Measurements from ENCODE around the gene SPEM1. TPM values are rescaled to one million over a fixed set of nuclear protein-coding genes. Genes with fewer than 3 reads are reported as not detected.

The SPEM1 gene
- total RNA-seq, 1 experiment from 2014 or later, result not detected

DNA sequence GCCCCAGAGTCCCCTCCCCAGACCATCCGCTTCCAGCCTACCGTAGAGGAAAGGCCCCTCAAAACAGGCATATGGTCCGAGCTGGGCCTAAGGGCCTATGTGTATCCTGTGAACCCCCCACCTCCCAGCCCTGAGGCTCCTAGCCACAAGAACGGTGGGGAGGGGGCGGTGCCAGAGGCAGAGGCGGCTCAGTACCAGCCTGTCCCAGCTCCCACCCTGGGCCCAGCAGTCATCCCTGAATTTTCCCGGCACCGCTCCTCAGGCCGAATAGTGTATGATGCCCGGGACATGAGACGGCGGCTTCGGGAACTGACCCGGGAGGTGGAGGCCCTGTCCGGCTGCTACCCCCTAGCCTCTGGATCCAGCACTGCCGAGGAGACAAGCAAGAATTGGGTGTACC lies 1.1 kb downstream of the SPEM1 start:
- Histone ChIP-seq H3K9me3 (ENCODE audit: low read length) (no peaks in the 10 kb centered on the region), H3K27me3 (ENCODE audit: low read length) (no peaks in the 10 kb centered on the region), H3K9me2 (replicated peaks; ENCODE audit: insufficient read depth, low read length) (no peaks in the 10 kb centered on the region), H3K27ac (ENCODE audit: low read length) (no peak overlapping the region), H2AFZ (ENCODE audit: low read length) (no peak overlapping the region), H3K79me2 (ENCODE audit: low read length) (no peaks in the 10 kb centered on the region), H3K36me3 (ENCODE audit: insufficient read depth, low read length) (no peaks in the 10 kb centered on the region), H3K4me1 (ENCODE audit: low read length) (no peaks in the 10 kb centered on the region), H4K20me1 (ENCODE audit: insufficient read depth, low read depth, low read length) (no peaks in the 10 kb centered on the region), H3K9ac (ENCODE audit: low read length) (no peak overlapping the region), H3K4me2 (ENCODE audit: low read depth, low read length, poor library complexity, severe bottlenecking) (no peak overlapping the region), H3K4me3 (ENCODE audit: low read length) (no peak overlapping the region)
- no peak for DNase-seq

DNA sequence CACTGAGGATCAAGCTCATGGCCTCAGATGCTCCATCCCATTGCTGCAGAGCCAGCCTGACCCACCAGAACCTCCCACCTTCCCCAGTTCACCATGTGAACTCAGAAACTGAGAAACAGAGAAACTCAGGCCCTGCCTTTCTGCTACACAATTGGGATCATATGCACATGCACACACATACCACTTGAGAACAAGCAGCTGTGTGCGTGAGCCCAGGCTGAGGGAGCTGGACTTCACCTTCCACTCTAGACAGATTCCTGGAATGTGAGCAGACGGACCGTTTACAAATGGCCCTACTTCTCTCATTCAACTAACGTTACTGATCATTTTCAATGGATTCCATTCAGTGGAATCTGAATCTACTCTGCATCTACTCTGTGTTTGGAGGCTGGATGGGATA lies 3.6 kb downstream of the SPEM1 start:
- no peaks in the 10 kb centered on the region for H3K27me3 ChIP-seq (ENCODE audit: low read length)
- DNase-seq, result no peak
- H3K79me2 ChIP-seq (ENCODE audit: low read length), result no peaks in the 10 kb centered on the region

DNA sequence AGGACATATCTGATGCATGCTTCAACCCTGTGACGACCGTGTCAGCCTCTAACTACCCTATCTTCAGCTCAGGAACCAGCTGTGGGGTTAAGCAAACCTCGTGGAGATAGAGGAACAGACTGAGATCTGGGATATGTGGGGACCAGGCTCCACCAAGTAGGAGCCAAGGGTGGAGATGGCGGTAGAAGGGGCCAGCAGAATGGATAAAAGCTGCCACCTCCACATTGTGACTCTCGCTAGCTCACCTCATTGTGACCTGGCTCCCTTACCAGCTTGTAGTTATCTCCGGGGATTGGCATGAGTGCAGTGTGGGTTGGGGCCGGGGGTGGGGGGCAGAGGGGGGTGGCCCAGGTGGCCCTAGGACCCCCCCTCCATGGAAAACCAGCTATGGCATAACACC lies 5.2 kb downstream of the SPEM1 start, which contains the start of gene SPEM2:
Gene SPEM2, plus strand, starts transcription at position 301 of the 400 bp plus-strand sequence. Its CDS starts 73 bp downstream, at position 374.
- Histone ChIP-seq H3K27me3 (ENCODE audit: low read length) (no peaks in the 10 kb centered on the region), H3K4me2 (ENCODE audit: low read depth, low read length, poor library complexity, severe bottlenecking) (no peak within 1 kb of the TSS), H3K36me3 (ENCODE audit: insufficient read depth, low read length) (no peaks in the 10 kb centered on the region), H3K79me2 (ENCODE audit: low read length) (no peaks in the 10 kb centered on the region), H2AFZ (ENCODE audit: low read length) (no peak within 1 kb of the TSS), H3K27ac (ENCODE audit: low read length) (no peak within 1 kb of the TSS), H3K4me3 (ENCODE audit: low read length) (no peak within 1 kb of the TSS), H4K20me1 (ENCODE audit: insufficient read depth, low read depth, low read length) (no peaks in the 10 kb centered on the region), H3K9ac (ENCODE audit: low read length) (no peak within 1 kb of the TSS), H3K4me1 (ENCODE audit: low read length) (no peaks in the 10 kb centered on the region), H3K9me3 (ENCODE audit: low read length) (no peaks in the 10 kb centered on the region), H3K9me2 (replicated peaks; ENCODE audit: insufficient read depth, low read length) (no peaks in the 10 kb centered on the region)
- DNase-seq, result no peak

More for the DNA sequence above, 3.6 kb downstream of the SPEM1 start:
- Histone ChIP-seq H3K36me3 (ENCODE audit: insufficient read depth, low read length) (no peaks in the 10 kb centered on the region), H3K4me1 (ENCODE audit: low read length) (no peaks in the 10 kb centered on the region), H3K9me3 (ENCODE audit: low read length) (no peaks in the 10 kb centered on the region), H4K20me1 (ENCODE audit: insufficient read depth, low read depth, low read length) (no peaks in the 10 kb centered on the region), H3K9me2 (replicated peaks; ENCODE audit: insufficient read depth, low read length) (no peaks in the 10 kb centered on the region), H3K9ac (ENCODE audit: low read length) (no peak overlapping the region), H2AFZ (ENCODE audit: low read length) (no peak overlapping the region), H3K4me2 (ENCODE audit: low read depth, low read length, poor library complexity, severe bottlenecking) (no peak overlapping the region), H3K27ac (ENCODE audit: low read length) (no peak overlapping the region), H3K4me3 (ENCODE audit: low read length) (no peak overlapping the region)

DNA sequence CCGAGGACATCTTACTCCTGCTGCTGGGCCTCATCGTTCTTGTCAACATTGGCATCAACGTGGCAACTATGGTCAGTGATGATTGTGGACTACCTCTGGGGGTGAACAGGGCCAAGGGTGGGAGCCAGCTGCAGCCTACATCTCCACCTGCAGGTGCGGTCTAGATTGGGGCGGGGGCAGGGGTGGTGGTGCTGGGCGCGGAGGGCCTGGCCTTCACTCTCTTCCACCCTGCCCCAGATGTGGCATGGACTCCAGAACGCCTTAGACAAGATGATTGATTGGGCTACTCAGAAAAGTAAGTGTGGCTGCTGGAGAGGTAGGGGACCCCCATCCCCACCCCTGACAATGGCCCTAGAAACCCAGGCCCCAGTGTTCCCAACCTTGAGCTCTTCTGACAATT lies 5.6 kb downstream of the SPEM1 start:
- Histone ChIP-seq H3K4me3 (ENCODE audit: low read length) (no peak overlapping the region), H3K36me3 (ENCODE audit: insufficient read depth, low read length) (no peaks in the 10 kb centered on the region), H3K9ac (ENCODE audit: low read length) (no peak overlapping the region)

DNA sequence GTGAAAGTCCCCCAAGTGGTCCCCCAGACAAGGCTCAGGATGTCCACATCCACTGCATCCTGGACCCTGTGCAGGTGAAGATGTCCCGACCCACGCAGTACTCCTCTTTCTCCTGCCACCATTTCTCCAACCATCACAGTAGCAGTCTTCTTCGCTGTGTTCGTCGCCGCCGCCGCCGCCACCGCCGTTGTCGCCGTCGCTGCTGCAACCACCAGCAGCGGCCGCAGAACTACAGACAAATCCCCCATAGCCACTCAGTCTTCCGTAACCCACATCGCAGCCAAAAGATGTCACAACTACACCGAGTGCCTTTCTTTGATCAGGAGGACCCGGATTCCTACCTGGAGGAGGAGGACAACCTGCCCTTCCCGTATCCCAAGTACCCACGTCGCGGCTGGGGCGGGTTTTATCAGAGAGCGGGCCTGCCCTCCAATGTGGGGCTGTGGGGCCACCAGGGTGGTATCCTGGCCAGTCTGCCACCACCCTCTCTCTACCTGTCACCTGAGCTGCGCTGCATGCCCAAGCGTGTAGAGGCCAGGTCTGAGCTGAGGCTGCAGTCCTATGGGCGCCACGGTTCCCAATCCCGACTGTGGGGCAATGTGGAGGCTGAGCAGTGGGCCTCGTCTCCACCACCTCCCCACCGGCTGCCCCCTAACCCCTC lies 6.2 kb downstream of the SPEM1 start:
- no peak for DNase-seq
- Histone ChIP-seq H3K9me2 (replicated peaks; ENCODE audit: insufficient read depth, low read length) (no peaks in the 10 kb centered on the region), H3K4me3 (ENCODE audit: low read length) (no peak overlapping the region), H3K27me3 (ENCODE audit: low read length) (no peaks in the 10 kb centered on the region), H3K9me3 (ENCODE audit: low read length) (no peaks in the 10 kb centered on the region), H4K20me1 (ENCODE audit: insufficient read depth, low read depth, low read length) (no peaks in the 10 kb centered on the region), H3K9ac (ENCODE audit: low read length) (no peak overlapping the region), H2AFZ (ENCODE audit: low read length) (no peak overlapping the region), H3K4me1 (ENCODE audit: low read length) (no peaks in the 10 kb centered on the region), H3K4me2 (ENCODE audit: low read depth, low read length, poor library complexity, severe bottlenecking) (no peak overlapping the region), H3K79me2 (ENCODE audit: low read length) (no peaks in the 10 kb centered on the region), H3K27ac (ENCODE audit: low read length) (no peak overlapping the region), H3K36me3 (ENCODE audit: insufficient read depth, low read length) (no peaks in the 10 kb centered on the region)

More for the DNA sequence above, 5.6 kb downstream of the SPEM1 start:
- DNase-seq, result no peak
- no peak overlapping the region for H2AFZ ChIP-seq (ENCODE audit: low read length)
- no peaks in the 10 kb centered on the region for H4K20me1 ChIP-seq (ENCODE audit: insufficient read depth, low read depth, low read length)
- H3K4me1 ChIP-seq (ENCODE audit: low read length), result no peaks in the 10 kb centered on the region
- no peak overlapping the region for H3K4me2 ChIP-seq (ENCODE audit: low read depth, low read length, poor library complexity, severe bottlenecking)
- H3K9me2 ChIP-seq (replicated peaks; ENCODE audit: insufficient read depth, low read length), result no peaks in the 10 kb centered on the region
- H3K9me3 ChIP-seq (ENCODE audit: low read length), result no peaks in the 10 kb centered on the region
- H3K79me2 ChIP-seq (ENCODE audit: low read length), result no peaks in the 10 kb centered on the region
- H3K27ac ChIP-seq (ENCODE audit: low read length), result no peak overlapping the region
- no peaks in the 10 kb centered on the region for H3K27me3 ChIP-seq (ENCODE audit: low read length)

DNA sequence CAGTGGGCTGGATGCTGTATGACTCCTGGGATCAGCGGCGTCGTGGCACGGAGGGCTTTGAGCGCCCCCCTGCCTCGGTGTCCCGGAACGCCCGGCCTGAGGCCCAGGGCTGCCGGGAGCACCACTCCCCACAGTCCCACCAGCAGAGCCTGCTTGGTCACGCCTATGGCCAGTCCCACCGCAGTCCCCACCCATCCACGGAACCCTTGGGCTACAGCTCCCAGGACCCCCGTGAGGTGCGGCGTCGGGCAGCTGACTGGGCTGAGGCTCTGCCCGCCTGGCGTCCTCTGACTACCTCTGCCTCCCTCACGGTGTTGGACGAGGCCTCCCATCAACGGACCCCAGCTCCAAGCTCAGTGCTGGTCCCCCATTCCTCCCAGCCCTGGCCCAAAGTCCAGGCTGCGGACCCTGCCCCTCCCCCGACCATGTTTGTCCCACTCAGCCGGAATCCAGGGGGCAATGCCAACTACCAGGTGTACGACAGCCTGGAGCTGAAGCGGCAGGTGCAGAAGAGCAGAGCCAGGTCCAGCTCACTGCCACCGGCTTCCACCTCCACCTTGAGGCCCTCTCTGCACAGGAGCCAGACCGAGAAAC lies 6.9 kb downstream of the SPEM1 start:
- H3K9ac ChIP-seq (ENCODE audit: low read length), result no peak overlapping the region
- no peak overlapping the region for H3K4me2 ChIP-seq (ENCODE audit: low read depth, low read length, poor library complexity, severe bottlenecking)
- H3K27ac ChIP-seq (ENCODE audit: low read length), result no peak overlapping the region
- no peaks in the 10 kb centered on the region for H3K4me1 ChIP-seq (ENCODE audit: low read length)
- no peak overlapping the region for H2AFZ ChIP-seq (ENCODE audit: low read length)
- no peaks in the 10 kb centered on the region for H4K20me1 ChIP-seq (ENCODE audit: insufficient read depth, low read depth, low read length)
- H3K36me3 ChIP-seq (ENCODE audit: insufficient read depth, low read length), result no peaks in the 10 kb centered on the region
- no peak overlapping the region for H3K4me3 ChIP-seq (ENCODE audit: low read length)
- no peak for DNase-seq
- H3K9me3 ChIP-seq (ENCODE audit: low read length), result no peaks in the 10 kb centered on the region
- H3K9me2 ChIP-seq (replicated peaks; ENCODE audit: insufficient read depth, low read length), result no peaks in the 10 kb centered on the region
- no peaks in the 10 kb centered on the region for H3K27me3 ChIP-seq (ENCODE audit: low read length)
- no peaks in the 10 kb centered on the region for H3K79me2 ChIP-seq (ENCODE audit: low read length)

DNA sequence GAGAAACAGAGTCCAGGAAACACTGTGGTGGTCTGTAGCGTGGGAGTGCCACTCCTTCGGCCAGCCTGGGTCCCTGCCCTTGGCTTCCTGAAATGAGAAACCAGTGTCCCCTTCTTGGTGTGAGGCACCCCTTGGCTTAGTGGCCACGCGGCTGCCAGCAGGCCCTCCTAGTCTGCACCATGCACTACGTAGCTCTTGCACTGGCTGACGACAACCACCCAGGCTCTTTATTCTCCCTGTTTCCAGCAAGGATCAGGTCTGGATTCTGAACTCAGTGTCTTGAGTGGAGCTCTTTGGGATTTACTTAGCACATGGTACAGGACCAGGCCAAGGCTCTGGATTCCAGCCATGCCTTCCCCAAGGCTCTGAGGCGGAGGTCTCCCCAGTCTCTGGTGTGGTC lies 7.4 kb downstream of the SPEM1 start:
- DNase-seq, result no peak
- Histone ChIP-seq H2AFZ (ENCODE audit: low read length) (no peak overlapping the region), H3K9ac (ENCODE audit: low read length) (no peak overlapping the region), H3K9me3 (ENCODE audit: low read length) (no peaks in the 10 kb centered on the region), H3K27me3 (ENCODE audit: low read length) (no peaks in the 10 kb centered on the region), H3K27ac (ENCODE audit: low read length) (no peak overlapping the region), H3K9me2 (replicated peaks; ENCODE audit: insufficient read depth, low read length) (no peaks in the 10 kb centered on the region), H3K79me2 (ENCODE audit: low read length) (no peaks in the 10 kb centered on the region), H3K36me3 (ENCODE audit: insufficient read depth, low read length) (no peaks in the 10 kb centered on the region), H3K4me1 (ENCODE audit: low read length) (no peaks in the 10 kb centered on the region), H3K4me2 (ENCODE audit: low read depth, low read length, poor library complexity, severe bottlenecking) (no peak overlapping the region), H4K20me1 (ENCODE audit: insufficient read depth, low read depth, low read length) (no peaks in the 10 kb centered on the region), H3K4me3 (ENCODE audit: low read length) (no peak overlapping the region)

DNA sequence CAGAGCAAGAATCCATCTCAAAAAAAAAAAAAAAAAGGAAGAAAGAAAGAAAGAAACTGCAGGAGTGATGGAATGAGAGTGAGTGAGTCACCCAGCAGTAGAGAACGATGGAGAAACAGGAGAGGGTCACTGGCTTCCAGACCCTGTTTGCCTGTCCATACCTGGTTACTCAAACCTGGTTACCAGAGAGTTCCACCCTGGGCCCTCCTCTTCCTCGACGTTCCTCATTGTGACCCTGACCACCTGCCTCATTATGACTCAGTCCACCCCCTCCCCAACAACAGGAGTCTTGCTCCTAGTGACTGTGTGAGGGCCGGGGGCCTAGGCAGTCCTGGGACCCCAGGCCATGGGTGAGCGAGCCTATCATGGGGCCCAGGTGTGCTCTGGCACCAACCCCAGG lies 8.4 kb downstream of the SPEM1 start, which contains the start of gene SPEM3:
Gene SPEM3, plus strand, starts transcription at position 301 of the 400 bp plus-strand sequence. Its CDS starts 46 bp downstream, at position 347.
- Histone ChIP-seq H3K27me3 (ENCODE audit: low read length) (no peaks in the 10 kb centered on the region), H3K4me2 (ENCODE audit: low read depth, low read length, poor library complexity, severe bottlenecking) (no peak within 1 kb of the TSS), H3K9me2 (replicated peaks; ENCODE audit: insufficient read depth, low read length) (no peaks in the 10 kb centered on the region), H3K9ac (ENCODE audit: low read length) (no peak within 1 kb of the TSS), H3K4me3 (ENCODE audit: low read length) (no peak within 1 kb of the TSS), H3K79me2 (ENCODE audit: low read length) (no peaks in the 10 kb centered on the region), H3K9me3 (ENCODE audit: low read length) (no peaks in the 10 kb centered on the region), H3K27ac (ENCODE audit: low read length) (no peak within 1 kb of the TSS), H2AFZ (ENCODE audit: low read length) (no peak within 1 kb of the TSS), H4K20me1 (ENCODE audit: insufficient read depth, low read depth, low read length) (no peaks in the 10 kb centered on the region), H3K4me1 (ENCODE audit: low read length) (no peaks in the 10 kb centered on the region), H3K36me3 (ENCODE audit: insufficient read depth, low read length) (no peaks in the 10 kb centered on the region)
- no peak for DNase-seq
